Measurements from ENCODE around the gene ZRANB1. TPM values are rescaled to one million over a fixed set of nuclear protein-coding genes. Genes with fewer than 3 reads are reported as not detected.

ZRANB1 gene
- total and polyA plus RNA-seq, 2 donors from 2014 or later, result 8.9 to 17.5 TPM

DNA sequence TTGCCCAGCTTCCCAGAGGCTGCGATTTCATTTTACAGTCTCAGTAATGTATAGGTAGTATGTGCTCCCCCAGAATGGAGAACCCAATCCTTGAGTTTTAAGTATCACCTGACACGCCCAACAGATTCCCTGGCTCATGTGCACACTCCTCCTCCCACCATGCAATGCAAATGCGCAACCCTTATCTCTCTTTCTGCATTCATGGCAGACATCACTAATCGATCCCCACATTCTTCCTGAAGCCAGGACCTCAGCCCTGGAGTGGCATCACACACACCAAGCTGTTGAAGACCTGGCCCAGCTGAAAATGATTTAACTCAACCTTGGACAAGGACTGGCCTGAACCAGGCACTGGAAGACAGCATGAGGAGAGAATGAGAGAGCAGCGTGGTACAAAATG is 68.4 kb downstream of the ZRANB1 start:
- no peak for DNase-seq

DNA sequence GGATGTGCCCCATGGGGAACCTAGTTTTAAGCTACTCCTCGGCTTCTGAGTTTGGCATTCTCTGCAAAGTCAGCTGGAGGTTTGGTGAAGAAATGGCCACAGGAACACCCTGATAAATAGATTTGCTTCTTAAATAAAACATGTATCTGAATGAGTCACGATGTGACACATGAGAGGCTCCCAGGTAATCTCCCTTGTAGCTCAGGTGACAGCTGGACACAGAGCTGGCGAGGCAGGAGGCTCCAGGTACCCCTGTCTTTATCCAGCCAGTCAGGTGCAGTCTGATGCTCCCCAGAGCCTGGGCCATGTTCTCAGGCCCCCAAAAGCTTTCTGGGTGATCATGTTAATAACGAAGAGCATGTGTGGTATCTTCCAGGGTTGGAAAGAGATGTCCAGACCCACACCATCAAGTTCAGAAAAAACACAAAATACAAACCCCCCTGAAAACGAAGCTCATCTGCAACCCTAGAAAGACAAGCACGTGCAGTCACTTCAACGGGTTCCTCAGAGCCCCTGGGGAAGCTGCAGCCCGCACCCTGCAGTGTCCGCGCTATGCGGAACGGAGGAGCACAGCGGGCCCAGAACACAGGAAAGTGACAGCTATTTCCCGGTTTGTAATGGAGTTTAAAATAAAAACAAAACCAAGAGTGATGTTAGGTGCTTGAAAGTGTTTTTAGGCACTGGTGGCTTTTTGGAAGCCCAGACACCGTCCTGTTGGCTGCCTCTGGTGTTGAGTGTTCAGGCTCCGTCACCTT is 69.4 kb downstream of the ZRANB1 start:
- Histone ChIP-seq H3K27ac (ENCODE audit: low read depth in 2 of 2, low read length in 2 of 2) (no peak overlapping the region), H3K9me3 (ENCODE audit: control insufficient read depth in 2 of 3, insufficient read depth in 1 of 3, low read length in 3 of 3) (no peaks in the 10 kb centered on the region), H3K27me3 (ENCODE audit: control insufficient read depth, insufficient read depth, low read length) (no peaks in the 10 kb centered on the region), H3K36me3 (ENCODE audit: control insufficient read depth in 2 of 3, insufficient read depth in 3 of 3, low read length in 3 of 3) (peaks cover 0 to 4% (median 2%) of the 10 kb centered on the region in 3 donors), H3K9ac (ENCODE audit: low read length in 3 of 3) (peak overlapping the region in 1 of 3 donors; percentile 24), H3K4me3 (ENCODE audit: low read length in 3 of 3) (no peak overlapping the region), H3K4me1 (ENCODE audit: control insufficient read depth in 2 of 3, insufficient read depth in 2 of 3, low read depth in 1 of 3, low read length in 3 of 3) (peaks cover 0 to 35% (median 10%) of the 10 kb centered on the region in 3 donors)
- intact Hi-C loops (cut with DNase I), result no loop called here
- no peak for FAIRE-seq
- no peak for TF ChIP-seq CTCF (IDR thresholded peaks at IDR 0.05; ENCODE audit: borderline replicate concordance, extremely low read depth, insufficient read depth)
- DNase-seq, result peak in 1 of 5 donors; percentile 22

More for the DNA sequence above, 68.4 kb downstream of the ZRANB1 start:
- H3K4me1 ChIP-seq (ENCODE audit: control insufficient read depth in 2 of 3, insufficient read depth in 2 of 3, low read depth in 1 of 3, low read length in 3 of 3), result peaks cover 0 to 27% (median 8%) of the 10 kb centered on the region in 3 donors
- H3K9ac ChIP-seq (ENCODE audit: low read length in 3 of 3), result no peak overlapping the region
- H3K4me3 ChIP-seq (ENCODE audit: low read length in 3 of 3), result no peak overlapping the region
- peaks cover 0 to 10% (median 2%) of the 10 kb centered on the region in 3 donors for H3K36me3 ChIP-seq (ENCODE audit: control insufficient read depth in 2 of 3, insufficient read depth in 3 of 3, low read length in 3 of 3)
- TF ChIP-seq CTCF (IDR thresholded peaks at IDR 0.05; ENCODE audit: borderline replicate concordance, extremely low read depth, insufficient read depth), result no peak
- no peak overlapping the region for H3K27ac ChIP-seq (ENCODE audit: low read depth in 2 of 2, low read length in 2 of 2)
- H3K9me3 ChIP-seq (ENCODE audit: control insufficient read depth in 2 of 3, insufficient read depth in 1 of 3, low read length in 3 of 3), result no peaks in the 10 kb centered on the region
- intact Hi-C loops (cut with DNase I), result no loop called here
- FAIRE-seq, result no peak
- H3K27me3 ChIP-seq (ENCODE audit: control insufficient read depth, insufficient read depth, low read length), result no peaks in the 10 kb centered on the region

- FAIRE-seq, result no peak
- no peak for TF ChIP-seq CTCF (IDR thresholded peaks at IDR 0.05; ENCODE audit: borderline replicate concordance, extremely low read depth, insufficient read depth)
- Histone ChIP-seq H3K4me3 (ENCODE audit: low read length in 3 of 3) (no peak overlapping the region), H3K36me3 (ENCODE audit: control insufficient read depth in 2 of 3, insufficient read depth in 3 of 3, low read length in 3 of 3) (peaks cover 0 to 4% (median 2%) of the 10 kb centered on the region in 3 donors), H3K27ac (ENCODE audit: low read depth in 2 of 2, low read length in 2 of 2) (peak overlapping the region in 1 of 2 donors; percentile 60), H3K9ac (ENCODE audit: low read length in 3 of 3) (no peak overlapping the region), H3K9me3 (ENCODE audit: control insufficient read depth in 2 of 3, insufficient read depth in 1 of 3, low read length in 3 of 3) (no peaks in the 10 kb centered on the region), H3K4me1 (ENCODE audit: control insufficient read depth in 2 of 3, insufficient read depth in 2 of 3, low read depth in 1 of 3, low read length in 3 of 3) (peaks cover 0 to 37% (median 16%) of the 10 kb centered on the region in 3 donors), H3K27me3 (ENCODE audit: control insufficient read depth, insufficient read depth, low read length) (no peaks in the 10 kb centered on the region)
- intact Hi-C loops (cut with DNase I), result no loop called here
- peak in 1 of 5 donors; percentile 80 for DNase-seq
These were observed 70.2 kb downstream of the ZRANB1 start for GRCh38 chr10:125011926-125012705.
